DOHH2 (cell line): ENCODE results near the gene EVC.

ENCODE experiments used
- H3F3A ChIP-seq: fragments of 200-600 bp; sonication (generic), shearing (Covaris generic); 2 replicates; pipeline ENCODE4 v1.6.0; 2016; ENCODE audit warnings: antibody characterized with exemption, mild to moderate bottlenecking; ENCODE audit not compliant: control insufficient read depth, insufficient read depth
- H3K27ac ChIP-seq: fragments of 200-600 bp; sonication (generic); 2 replicates; pipeline ENCODE4 v1.5.1; 2014; ENCODE audit warnings: low read depth, mild to moderate bottlenecking, low read length, moderate library complexity
- H3K27me3 ChIP-seq: fragments of 200-600 bp; sonication (generic); 2 replicates; pipeline ENCODE4 v1.6.1; 2014; ENCODE audit warnings: mild to moderate bottlenecking, low read length, mixed read lengths; ENCODE audit not compliant: control insufficient read depth
- H3K36me3 ChIP-seq: fragments of 200-600 bp; sonication (generic); 2 replicates; pipeline ENCODE4 v1.6.1; 2014; ENCODE audit warnings: mild to moderate bottlenecking, low read length, moderate library complexity, mixed read lengths; ENCODE audit not compliant: control insufficient read depth
- H3K4me1 ChIP-seq: fragments of 200-600 bp; sonication (generic); 2 replicates; pipeline ENCODE4 v1.6.1; 2014; ENCODE audit warnings: mild to moderate bottlenecking, low read length, mixed read lengths; ENCODE audit not compliant: control insufficient read depth
- H3K4me2 ChIP-seq: fragments of 200-600 bp; sonication (generic); 2 replicates; pipeline ENCODE4 v1.6.0; 2014; ENCODE audit warnings: mild to moderate bottlenecking, low read length, moderate library complexity
- H3K4me3 ChIP-seq: fragments of 200-600 bp; sonication (generic); 2 replicates; pipeline ENCODE4 v1.5.1; 2014; ENCODE audit warnings: mild to moderate bottlenecking, low read length, mixed read lengths
- H3K79me2 ChIP-seq: fragments of 200-600 bp; sonication (generic); 2 replicates; pipeline ENCODE4 v1.6.1; 2014; ENCODE audit warnings: mild to moderate bottlenecking, low read length, mixed read lengths; ENCODE audit not compliant: control insufficient read depth
- H3K9me2 ChIP-seq: fragments of 200-600 bp; sonication (generic); replicated peaks from 2 replicates; pipeline ENCODE4 v1.6.1; 2014; ENCODE audit warnings: mild to moderate bottlenecking, low read length, mixed read lengths; ENCODE audit not compliant: control insufficient read depth
- H3K9me3 ChIP-seq: fragments of 200-600 bp; sonication (generic); 2 replicates; pipeline ENCODE4 v1.6.1; 2014; ENCODE audit warnings: antibody characterized with exemption, low read length, mixed read lengths; ENCODE audit not compliant: control insufficient read depth, insufficient read depth
- H4K20me1 ChIP-seq: fragments of 200-600 bp; sonication (generic); 2 replicates; pipeline ENCODE4 v1.6.0; 2014; ENCODE audit warnings: low read depth, mild to moderate bottlenecking, antibody characterized with exemption, low read length, moderate library complexity; ENCODE audit not compliant: control insufficient read depth, insufficient read depth
- EZH2phosphoT487 ChIP-seq: fragments of 200-600 bp; sonication (generic); IDR thresholded peaks from 2 replicates; pipeline ENCODE4 v1.6.1; 2017; ENCODE audit warnings: borderline replicate concordance, mild to moderate bottlenecking, antibody characterized with exemption, low read length, moderate library complexity, mixed read lengths
- TF ChIP-seq, protein P1 (sequence below): fragments of 200-600 bp; sonication (generic); IDR thresholded peaks from one replicate; pipeline ENCODE4 v1.5.1; 2014; ENCODE audit warnings: antibody characterized with exemption, mild to moderate bottlenecking, low read depth, low read length; ENCODE audit not compliant: poor library complexity, severe bottlenecking

The EVC gene

GRCh38 chr4:5796976-5797375, 86.0 kb downstream of the EVC start:
- no peak overlapping the region for H3K27ac ChIP-seq
- H3F3A ChIP-seq = no peaks in the 10 kb centered on the region
- H3K27me3 ChIP-seq = no peaks in the 10 kb centered on the region
- H3K4me1 ChIP-seq = no peaks in the 10 kb centered on the region
- no peak overlapping the region for H3K4me2 ChIP-seq
- no peaks in the 10 kb centered on the region for H3K36me3 ChIP-seq
- H3K4me3 ChIP-seq = no peak overlapping the region
- H4K20me1 ChIP-seq = no peaks in the 10 kb centered on the region
- no peaks in the 10 kb centered on the region for H3K79me2 ChIP-seq
- H3K9me3 ChIP-seq = no peaks in the 10 kb centered on the region; the same call in 1 of the 2 replicates
- no peaks in the 10 kb centered on the region for H3K9me2 ChIP-seq
- TF ChIP-seq EZH2phosphoT487 = no peak
- TF ChIP-seq, protein P1, sequence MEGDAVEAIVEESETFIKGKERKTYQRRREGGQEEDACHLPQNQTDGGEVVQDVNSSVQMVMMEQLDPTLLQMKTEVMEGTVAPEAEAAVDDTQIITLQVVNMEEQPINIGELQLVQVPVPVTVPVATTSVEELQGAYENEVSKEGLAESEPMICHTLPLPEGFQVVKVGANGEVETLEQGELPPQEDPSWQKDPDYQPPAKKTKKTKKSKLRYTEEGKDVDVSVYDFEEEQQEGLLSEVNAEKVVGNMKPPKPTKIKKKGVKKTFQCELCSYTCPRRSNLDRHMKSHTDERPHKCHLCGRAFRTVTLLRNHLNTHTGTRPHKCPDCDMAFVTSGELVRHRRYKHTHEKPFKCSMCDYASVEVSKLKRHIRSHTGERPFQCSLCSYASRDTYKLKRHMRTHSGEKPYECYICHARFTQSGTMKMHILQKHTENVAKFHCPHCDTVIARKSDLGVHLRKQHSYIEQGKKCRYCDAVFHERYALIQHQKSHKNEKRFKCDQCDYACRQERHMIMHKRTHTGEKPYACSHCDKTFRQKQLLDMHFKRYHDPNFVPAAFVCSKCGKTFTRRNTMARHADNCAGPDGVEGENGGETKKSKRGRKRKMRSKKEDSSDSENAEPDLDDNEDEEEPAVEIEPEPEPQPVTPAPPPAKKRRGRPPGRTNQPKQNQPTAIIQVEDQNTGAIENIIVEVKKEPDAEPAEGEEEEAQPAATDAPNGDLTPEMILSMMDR = no peak

GRCh38 chr4:5797866-5798265, 86.9 kb downstream of the EVC start:
- Histone ChIP-seq H3F3A (no peaks in the 10 kb centered on the region), H3K4me1 (no peaks in the 10 kb centered on the region), H3K9me2 (no peaks in the 10 kb centered on the region), H3K9me3 (no peaks in the 10 kb centered on the region; the same call in 1 of the 2 replicates), H3K4me2 (no peak overlapping the region), H4K20me1 (no peaks in the 10 kb centered on the region), H3K27me3 (no peaks in the 10 kb centered on the region), H3K36me3 (no peaks in the 10 kb centered on the region), H3K27ac (no peak overlapping the region), H3K79me2 (no peaks in the 10 kb centered on the region), H3K4me3 (no peak overlapping the region)
- TF ChIP-seq, protein P1 = no peak
- TF ChIP-seq EZH2phosphoT487 = no peak

DNA sequence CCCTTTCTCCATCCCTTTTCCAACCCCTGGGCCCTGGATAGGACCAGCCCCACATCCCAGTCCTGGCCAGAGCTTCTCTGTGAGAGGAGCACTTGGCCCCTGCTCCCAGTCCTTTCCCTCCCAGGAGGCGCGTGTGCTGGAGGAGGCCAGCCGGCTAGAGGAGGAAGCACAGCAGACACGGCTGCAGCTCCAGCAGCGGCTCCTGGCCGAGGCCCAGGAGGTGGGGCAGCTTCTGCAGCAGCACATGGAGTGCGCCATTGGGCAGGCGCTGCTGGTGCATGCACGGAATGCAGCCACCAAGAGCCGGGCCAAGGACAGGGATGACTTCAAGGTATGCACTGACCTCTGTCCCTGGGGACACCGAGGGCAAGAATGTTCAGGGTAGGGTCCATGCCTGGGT, 87.5 kb downstream of the EVC start:
- no peaks in the 10 kb centered on the region for H3K9me2 ChIP-seq
- no peaks in the 10 kb centered on the region for H3K79me2 ChIP-seq
- no peaks in the 10 kb centered on the region for H4K20me1 ChIP-seq
- no peak overlapping the region for H3K27ac ChIP-seq
- no peaks in the 10 kb centered on the region for H3K36me3 ChIP-seq
- H3K4me1 ChIP-seq = no peaks in the 10 kb centered on the region
- no peaks in the 10 kb centered on the region for H3K27me3 ChIP-seq
- TF ChIP-seq, protein P1 = no peak
- no peak for TF ChIP-seq EZH2phosphoT487
- no peak overlapping the region for H3K4me3 ChIP-seq
- H3K9me3 ChIP-seq = no peaks in the 10 kb centered on the region; the same call in 1 of the 2 replicates
- H3K4me2 ChIP-seq = no peak overlapping the region
- H3F3A ChIP-seq = no peaks in the 10 kb centered on the region
